Skeletal muscle tissue (tissue), 4 donors: Measurements from ENCODE around the gene TOR2A. TPM values are rescaled to one million over a fixed set of nuclear protein-coding genes. Genes with fewer than 3 reads are reported as not detected.

Source experiments
- H3K27ac ChIP-seq: one replicate; pipeline ENCODE4 v1.7.0; 2013; ENCODE audit warnings: mild to moderate bottlenecking, low read depth, low read length, inconsistent platforms
- H3K27me3 ChIP-seq, 3 donors: one replicate each; pipeline ENCODE4 v1.7.0; 2013; ENCODE audit warnings: low read length in 3 of 3; ENCODE audit not compliant: control insufficient read depth in 3 of 3, insufficient read depth in 3 of 3
- H3K36me3 ChIP-seq, 3 donors: one replicate each; pipeline ENCODE4 v1.7.0; 2013; ENCODE audit warnings: low read length in 3 of 3; ENCODE audit not compliant: control insufficient read depth in 3 of 3, insufficient read depth in 3 of 3
- H3K4me1 ChIP-seq, 3 donors: one replicate each; pipeline ENCODE4 v1.7.0; 2013; ENCODE audit warnings: low read length in 3 of 3, mild to moderate bottlenecking in 3 of 3; ENCODE audit not compliant: control insufficient read depth in 3 of 3, insufficient read depth in 3 of 3
- H3K4me3 ChIP-seq, 3 donors: one replicate each; pipeline ENCODE4 v1.7.0; 2013; ENCODE audit warnings: low read length in 3 of 3
- H3K9ac ChIP-seq, 3 donors: one replicate each; pipeline ENCODE4 v1.7.0; 2013; ENCODE audit warnings: low read length in 3 of 3, mild to moderate bottlenecking in 3 of 3, moderate library complexity in 2 of 3, low read depth in 1 of 3
- H3K9me3 ChIP-seq, 3 donors: one replicate each; pipeline ENCODE4 v1.7.0; 2013; ENCODE audit warnings: low read length in 3 of 3; ENCODE audit not compliant: control insufficient read depth in 3 of 3
- total RNA-seq: library from RNA; depleted of rRNA; stranded (reverse); fragments of >200 nt; gene quantifications from one replicate; pipeline ENCODE4 v1.2.3, GENCODE V29; 2014
- donor health status: Osteomylitis.

The TOR2A gene
- total RNA-seq, 1 donor from 2014 or later: 2.6 TPM

DNA sequence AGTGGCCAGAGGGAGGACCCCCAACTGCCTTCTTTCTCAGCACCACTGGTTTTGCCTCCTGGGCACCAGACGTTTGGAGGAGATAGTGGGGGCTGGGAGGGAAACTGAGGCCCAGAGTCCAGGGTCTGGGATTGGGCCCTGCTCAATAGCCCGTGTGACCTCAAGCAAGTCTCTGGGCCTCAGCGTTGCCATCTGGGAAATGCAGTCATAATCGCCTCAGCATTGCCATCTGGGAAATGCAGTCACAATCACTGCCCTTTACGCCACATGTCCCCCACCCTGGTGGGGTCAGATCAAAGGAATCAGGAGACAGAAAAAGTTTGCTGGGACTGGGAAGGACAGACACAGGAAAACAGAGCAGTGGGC, 41.8 kb upstream of the TOR2A start:
- Histone ChIP-seq H3K4me1 (peaks cover 0 to 12% (median 9%) of the 10 kb centered on the region in 3 donors), H3K9me3 (no peaks in the 10 kb centered on the region), H3K4me3 (peak overlapping the region; percentile 19 to 43 (median 29)), H3K27ac (no peak overlapping the region), H3K36me3 (no peaks in the 10 kb centered on the region), H3K9ac (peak overlapping the region in 1 of 3 donors; percentile 45), H3K27me3 (no peaks in the 10 kb centered on the region)

DNA sequence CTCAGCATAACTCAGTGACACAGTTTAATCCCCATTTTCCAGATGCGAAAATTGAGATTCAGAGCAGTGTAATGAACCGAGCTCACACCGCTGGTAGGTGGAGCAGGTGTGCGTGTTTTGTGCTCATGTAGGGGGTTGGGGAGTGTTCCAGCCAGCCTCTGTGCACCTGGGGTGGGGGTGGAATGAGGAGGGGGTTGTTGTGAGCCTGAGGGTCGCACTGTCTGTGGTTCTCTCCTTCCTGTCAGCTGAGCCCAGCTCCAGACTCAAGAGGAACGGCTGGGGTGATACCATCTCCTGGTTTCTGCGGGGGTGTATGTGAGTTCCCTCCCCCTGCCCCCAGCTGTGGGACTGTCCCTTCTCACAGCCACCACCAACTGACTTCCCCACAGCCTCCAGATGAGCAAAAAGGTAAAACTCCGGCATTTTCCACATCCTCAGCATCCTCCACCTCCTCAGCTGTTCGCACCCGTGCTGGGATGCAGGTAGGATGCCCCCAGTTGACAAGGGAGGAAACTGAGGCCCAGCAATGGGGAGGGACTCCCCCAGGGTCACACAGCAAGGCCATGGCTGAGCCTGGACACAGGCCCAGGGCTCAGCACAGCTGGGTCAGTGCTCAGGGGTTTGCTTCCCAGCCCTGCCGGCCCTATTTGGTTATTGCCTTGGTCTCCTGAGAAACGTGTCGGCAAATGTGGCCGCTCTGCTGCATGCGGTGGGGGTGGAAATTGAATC, 41.3 kb upstream of the TOR2A start:
- H3K4me3 ChIP-seq: peak overlapping the region in 2 of 3 donors; percentile 41 to 43
- no peak overlapping the region for H3K27ac ChIP-seq
- H3K9me3 ChIP-seq: no peaks in the 10 kb centered on the region
- peak overlapping the region in 2 of 3 donors; percentile 45 for H3K9ac ChIP-seq
- H3K27me3 ChIP-seq: no peaks in the 10 kb centered on the region
- no peaks in the 10 kb centered on the region for H3K36me3 ChIP-seq
- peaks cover 2 to 17% (median 9%) of the 10 kb centered on the region in 3 donors for H3K4me1 ChIP-seq

DNA sequence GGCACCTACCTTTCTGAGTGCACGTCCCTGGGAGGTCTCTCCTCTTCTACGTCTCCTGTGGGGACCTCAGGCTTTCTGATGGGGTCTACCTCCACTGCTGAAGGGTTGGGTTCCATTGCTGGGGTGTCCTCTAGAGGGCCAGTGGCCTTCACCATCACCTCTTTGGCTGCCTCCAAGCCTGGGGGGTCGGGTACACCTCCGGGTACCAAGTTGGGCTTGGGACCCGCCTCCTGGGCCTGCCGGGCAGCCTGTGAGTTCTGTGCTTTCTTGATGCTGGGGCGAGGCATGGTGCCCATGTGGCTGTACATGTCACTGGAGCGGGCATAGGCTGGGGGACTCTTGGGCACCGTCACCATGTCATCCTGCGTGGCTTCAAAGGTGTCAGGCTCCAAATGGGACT, 38.9 kb upstream of the TOR2A start:
- Histone ChIP-seq H3K36me3 (no peaks in the 10 kb centered on the region), H3K9me3 (no peaks in the 10 kb centered on the region), H3K4me3 (no peak overlapping the region), H3K9ac (no peak overlapping the region), H3K27ac (no peak overlapping the region), H3K27me3 (no peaks in the 10 kb centered on the region), H3K4me1 (peaks cover 16 to 24% (median 21%) of the 10 kb centered on the region in 3 donors)

DNA sequence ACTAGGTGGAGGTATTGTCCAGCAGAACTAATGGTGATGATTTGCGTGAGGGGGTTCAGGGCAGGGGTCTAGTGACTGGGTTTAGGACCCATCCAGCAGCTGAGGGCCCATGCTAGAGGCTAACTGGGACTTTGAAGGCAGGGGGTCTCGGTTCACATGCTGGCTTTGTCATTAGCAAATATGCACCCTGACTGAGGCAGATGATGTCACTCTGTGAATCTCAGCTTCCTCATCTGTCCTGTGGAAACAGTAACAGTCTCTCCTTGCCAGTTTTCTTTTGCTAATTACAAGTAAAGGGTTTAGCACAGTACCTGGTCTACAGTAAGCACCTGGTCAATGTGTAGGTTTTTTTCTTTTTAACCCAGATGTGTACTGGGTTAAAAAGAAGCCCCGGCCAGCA, 38.2 kb upstream of the TOR2A start:
- Histone ChIP-seq H3K27ac (no peak overlapping the region), H3K4me3 (no peak overlapping the region), H3K9ac (no peak overlapping the region), H3K9me3 (no peaks in the 10 kb centered on the region), H3K4me1 (peaks cover 17 to 21% (median 21%) of the 10 kb centered on the region in 3 donors), H3K27me3 (no peaks in the 10 kb centered on the region), H3K36me3 (no peaks in the 10 kb centered on the region)

GRCh38 chr9:127772603-127773002, 37.5 kb upstream of the TOR2A start:
- no peaks in the 10 kb centered on the region for H3K9me3 ChIP-seq
- H3K4me3 ChIP-seq: no peak overlapping the region
- peaks cover 24 to 28% (median 26%) of the 10 kb centered on the region in 3 donors for H3K4me1 ChIP-seq
- H3K27ac ChIP-seq: no peak overlapping the region
- no peaks in the 10 kb centered on the region for H3K36me3 ChIP-seq
- H3K27me3 ChIP-seq: no peaks in the 10 kb centered on the region
- H3K9ac ChIP-seq: no peak overlapping the region

DNA sequence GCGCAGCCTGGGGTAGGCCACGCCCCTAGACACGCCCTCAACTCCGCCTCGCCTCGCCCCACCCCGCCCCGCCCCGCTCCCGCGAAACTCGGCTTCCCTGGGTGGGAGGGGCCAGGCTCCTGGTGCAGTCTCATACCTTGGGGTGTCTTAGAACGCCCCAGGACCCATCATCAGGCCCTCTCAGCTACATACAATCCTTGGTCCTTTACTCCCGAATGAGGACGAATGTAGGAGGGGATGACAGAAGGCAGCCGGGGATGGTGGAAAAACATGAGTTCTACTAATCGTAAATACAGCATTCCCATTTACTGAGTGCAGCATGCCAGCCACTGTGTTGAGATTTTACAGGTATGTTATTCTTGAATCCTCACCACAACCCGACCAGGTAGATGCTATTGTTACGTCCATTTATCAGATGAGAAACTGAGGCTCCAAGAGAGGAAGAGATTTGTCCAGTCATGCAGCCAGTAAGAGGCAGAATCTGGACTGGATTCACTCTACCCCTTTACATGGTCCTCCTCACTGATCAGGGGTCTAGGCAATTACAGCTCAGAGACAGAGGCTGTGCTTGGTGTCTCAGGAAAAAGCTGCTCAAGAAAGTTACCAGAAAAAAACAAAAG, 36.6 kb upstream of the TOR2A start:
- Histone ChIP-seq H3K9me3 (no peaks in the 10 kb centered on the region), H3K36me3 (no peaks in the 10 kb centered on the region), H3K4me3 (peak overlapping the region; percentile 43 to 77 (median 74)), H3K4me1 (peaks cover 33 to 37% (median 35%) of the 10 kb centered on the region in 3 donors), H3K27ac (peak overlapping the region; percentile 69), H3K9ac (peak overlapping the region in 2 of 3 donors; percentile 45 to 74), H3K27me3 (no peaks in the 10 kb centered on the region)

DNA sequence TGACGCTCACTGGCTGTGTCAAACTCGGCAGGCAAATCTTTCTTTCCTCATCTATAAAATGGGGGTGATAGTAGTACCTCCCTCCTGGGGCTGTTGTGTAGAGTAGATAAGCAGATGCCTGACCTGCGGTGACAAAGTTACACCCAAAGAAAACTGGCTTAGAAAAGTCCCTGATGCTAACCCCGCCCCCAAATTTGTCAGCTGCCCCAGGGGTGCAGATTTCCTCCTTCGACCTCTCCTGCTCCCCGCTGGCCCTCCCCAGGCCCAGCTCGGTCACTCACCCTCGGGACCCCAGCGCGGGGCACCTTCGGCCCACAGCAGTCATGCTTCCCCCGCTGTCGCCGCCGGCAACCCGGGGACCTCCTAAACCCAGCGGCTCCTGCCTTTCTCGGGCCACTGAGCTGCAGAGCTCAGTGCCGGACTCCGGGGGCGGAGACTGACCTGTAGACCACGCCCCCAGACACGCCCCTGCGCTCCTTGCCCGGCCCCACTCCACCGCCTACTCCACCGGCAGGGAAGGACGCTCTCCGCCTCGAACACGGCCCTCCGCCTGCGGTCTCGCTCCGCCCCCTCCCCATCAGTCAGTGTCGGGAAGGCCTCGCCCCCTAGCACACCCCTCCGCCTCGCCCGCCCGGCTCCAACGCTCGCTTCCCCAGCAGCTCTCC, 35.9 kb upstream of the TOR2A start:
- peak overlapping the region; percentile 55 to 74 (median 70) for H3K9ac ChIP-seq
- H3K27ac ChIP-seq: peak overlapping the region; percentile 69
- peaks cover 36 to 38% (median 37%) of the 10 kb centered on the region in 3 donors for H3K4me1 ChIP-seq
- H3K4me3 ChIP-seq: peak overlapping the region; percentile 69 to 77 (median 74)
- no peaks in the 10 kb centered on the region for H3K9me3 ChIP-seq
- no peaks in the 10 kb centered on the region for H3K36me3 ChIP-seq
- H3K27me3 ChIP-seq: no peaks in the 10 kb centered on the region

DNA sequence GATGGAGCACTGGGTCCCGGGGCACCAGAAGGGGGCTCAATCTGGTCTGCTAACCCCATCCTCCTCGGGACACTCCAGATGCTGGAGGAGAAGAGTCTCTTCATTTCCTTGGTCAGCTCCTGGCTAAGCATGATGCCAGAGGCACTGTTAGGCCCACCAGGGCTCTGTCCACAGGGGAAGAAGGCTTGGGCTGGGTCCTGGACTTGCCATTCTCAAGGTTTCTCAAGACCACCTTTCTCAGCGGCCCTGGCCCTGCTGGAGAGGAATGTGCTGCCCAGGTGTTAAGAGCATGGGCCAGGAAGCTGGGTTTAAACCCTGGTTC, 35.5 kb upstream of the TOR2A start:
- Histone ChIP-seq H3K27ac (peak overlapping the region; percentile 69), H3K4me1 (peaks cover 38 to 39% (median 38%) of the 10 kb centered on the region in 3 donors), H3K27me3 (no peaks in the 10 kb centered on the region), H3K9ac (peak overlapping the region; percentile 55 to 74 (median 70)), H3K9me3 (no peaks in the 10 kb centered on the region), H3K36me3 (no peaks in the 10 kb centered on the region), H3K4me3 (peak overlapping the region; percentile 69 to 77 (median 74))

DNA sequence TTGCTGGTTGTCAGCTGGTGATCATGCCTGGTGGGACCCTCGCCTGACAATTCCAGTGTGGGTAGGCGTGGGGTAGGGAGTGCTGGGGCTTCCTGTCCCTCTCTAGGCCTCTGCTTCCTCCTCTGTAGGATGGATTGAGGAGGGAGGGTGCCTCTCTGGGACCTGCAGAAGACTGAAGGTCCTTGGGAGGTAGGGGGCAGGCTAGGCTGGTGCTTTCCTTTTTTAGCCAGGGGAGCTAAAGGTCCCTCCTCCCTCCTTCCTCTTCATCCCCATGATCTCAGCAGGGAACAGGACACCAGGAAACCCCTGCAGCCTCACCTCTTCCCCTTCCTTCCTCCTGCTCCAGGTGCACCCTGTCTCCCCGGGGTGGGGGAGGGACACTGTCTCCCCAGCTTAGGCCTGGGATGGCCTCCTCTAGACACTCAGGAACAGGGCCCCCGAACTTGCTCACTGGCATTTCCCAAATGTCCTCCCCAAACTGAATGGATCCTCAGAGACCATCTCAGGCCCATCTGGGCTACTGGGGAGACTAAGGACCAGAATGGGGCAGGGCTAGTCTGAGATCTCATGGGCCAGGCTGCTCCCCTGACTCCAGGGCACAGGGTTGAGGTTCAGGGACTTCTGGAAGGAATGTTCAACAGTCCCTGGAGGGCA, 35.0 kb upstream of the TOR2A start:
- Histone ChIP-seq H3K4me1 (peaks cover 38 to 42% (median 40%) of the 10 kb centered on the region in 3 donors), H3K9ac (peak overlapping the region; percentile 55 to 74 (median 70))

More for the DNA sequence above, 35.0 kb upstream of the TOR2A start:
- no peaks in the 10 kb centered on the region for H3K27me3 ChIP-seq
- H3K9me3 ChIP-seq: no peaks in the 10 kb centered on the region
- H3K36me3 ChIP-seq: no peaks in the 10 kb centered on the region
- H3K27ac ChIP-seq: peak overlapping the region; percentile 69
- peak overlapping the region; percentile 69 to 77 (median 74) for H3K4me3 ChIP-seq
